ENCODE measurements around the gene DGCR2. TPM values are rescaled to one million over a fixed set of nuclear protein-coding genes. Genes with fewer than 3 reads are reported as not detected.

Gene DGCR2
- total and polyA plus RNA-seq, 10 donors = 9.5 to 60.7 (median 49.3) TPM

DNA sequence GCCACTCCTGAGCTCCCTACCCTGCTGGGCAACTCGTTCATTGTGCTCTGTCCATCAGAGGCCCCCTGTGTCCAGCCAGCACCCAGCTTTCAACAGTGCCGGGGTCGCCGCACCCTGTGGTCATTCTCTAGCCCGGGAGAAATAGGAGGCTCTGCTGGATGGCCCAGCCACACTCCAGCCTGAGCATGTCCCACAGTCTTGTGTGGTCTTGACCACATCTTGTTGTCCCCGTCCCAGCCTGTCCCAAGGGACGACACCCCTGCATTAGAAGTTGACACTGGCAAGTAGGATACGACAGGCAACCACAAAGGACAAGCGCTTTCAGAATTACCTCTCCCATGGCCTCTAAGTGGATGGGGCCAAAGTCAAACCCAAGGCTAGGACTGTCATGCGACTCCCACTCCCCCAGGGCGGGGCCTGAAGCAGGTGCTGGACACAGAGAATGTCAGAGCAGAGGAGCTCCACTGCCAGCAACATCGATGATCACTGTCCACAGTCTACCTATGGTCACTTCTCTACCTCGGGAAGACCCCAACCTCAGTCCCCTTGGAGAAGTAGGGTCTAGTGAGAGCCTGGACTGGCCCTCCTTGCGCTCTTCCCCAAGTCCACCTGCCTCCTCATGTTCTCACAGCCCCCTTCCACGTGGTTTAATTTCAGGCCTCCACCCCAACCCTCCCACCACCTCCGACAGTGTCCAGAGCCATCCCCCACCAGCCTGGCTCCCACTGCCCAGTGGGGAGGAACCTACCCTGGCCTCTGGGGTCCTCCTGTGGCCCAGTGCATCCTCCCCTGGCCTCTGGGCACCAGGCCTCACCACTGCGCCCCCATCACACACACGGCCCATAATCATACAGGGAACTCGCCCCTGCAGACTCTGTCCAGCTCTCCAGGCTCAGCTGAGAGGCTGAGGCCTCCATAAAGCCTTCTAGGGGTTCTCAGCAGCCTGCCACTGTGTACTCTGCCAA, 4.4 kb upstream of the DGCR2 start:
- Histone ChIP-seq H3K4me3 (no peak overlapping the region), H3K27ac (no peak overlapping the region), H3K9me3 (no peaks in the 10 kb centered on the region), H3K36me3 (peaks cover 0 to 12% (median under 1%) of the 10 kb centered on the region in 6 donors), H3K27me3 (replicated peaks in 1 of 7) (no peaks in the 10 kb centered on the region), H3K4me1 (peaks cover 0 to 12% (median 9%) of the 10 kb centered on the region in 6 donors)
- TF ChIP-seq POLR2A (IDR thresholded peaks at IDR 0.05) = no peak
- TF ChIP-seq POLR2AphosphoS5 (IDR thresholded peaks at IDR 0.05) = no peak
- TF ChIP-seq, protein P1, sequence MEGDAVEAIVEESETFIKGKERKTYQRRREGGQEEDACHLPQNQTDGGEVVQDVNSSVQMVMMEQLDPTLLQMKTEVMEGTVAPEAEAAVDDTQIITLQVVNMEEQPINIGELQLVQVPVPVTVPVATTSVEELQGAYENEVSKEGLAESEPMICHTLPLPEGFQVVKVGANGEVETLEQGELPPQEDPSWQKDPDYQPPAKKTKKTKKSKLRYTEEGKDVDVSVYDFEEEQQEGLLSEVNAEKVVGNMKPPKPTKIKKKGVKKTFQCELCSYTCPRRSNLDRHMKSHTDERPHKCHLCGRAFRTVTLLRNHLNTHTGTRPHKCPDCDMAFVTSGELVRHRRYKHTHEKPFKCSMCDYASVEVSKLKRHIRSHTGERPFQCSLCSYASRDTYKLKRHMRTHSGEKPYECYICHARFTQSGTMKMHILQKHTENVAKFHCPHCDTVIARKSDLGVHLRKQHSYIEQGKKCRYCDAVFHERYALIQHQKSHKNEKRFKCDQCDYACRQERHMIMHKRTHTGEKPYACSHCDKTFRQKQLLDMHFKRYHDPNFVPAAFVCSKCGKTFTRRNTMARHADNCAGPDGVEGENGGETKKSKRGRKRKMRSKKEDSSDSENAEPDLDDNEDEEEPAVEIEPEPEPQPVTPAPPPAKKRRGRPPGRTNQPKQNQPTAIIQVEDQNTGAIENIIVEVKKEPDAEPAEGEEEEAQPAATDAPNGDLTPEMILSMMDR (IDR thresholded peaks at IDR 0.05 in 8 of 11, conservative IDR thresholded peaks at IDR 0.05 in 3 of 11) = no peak
- DNase-seq = no peak
- intact Hi-C loops (cut with DNase I; ENCODE audit: low total_unique reads) = no loop called here
- WGBS, 5 donors = 83 to 92% (median 92%) methylated on average over 11 to 19 of the region's 19 CpGs

DNA sequence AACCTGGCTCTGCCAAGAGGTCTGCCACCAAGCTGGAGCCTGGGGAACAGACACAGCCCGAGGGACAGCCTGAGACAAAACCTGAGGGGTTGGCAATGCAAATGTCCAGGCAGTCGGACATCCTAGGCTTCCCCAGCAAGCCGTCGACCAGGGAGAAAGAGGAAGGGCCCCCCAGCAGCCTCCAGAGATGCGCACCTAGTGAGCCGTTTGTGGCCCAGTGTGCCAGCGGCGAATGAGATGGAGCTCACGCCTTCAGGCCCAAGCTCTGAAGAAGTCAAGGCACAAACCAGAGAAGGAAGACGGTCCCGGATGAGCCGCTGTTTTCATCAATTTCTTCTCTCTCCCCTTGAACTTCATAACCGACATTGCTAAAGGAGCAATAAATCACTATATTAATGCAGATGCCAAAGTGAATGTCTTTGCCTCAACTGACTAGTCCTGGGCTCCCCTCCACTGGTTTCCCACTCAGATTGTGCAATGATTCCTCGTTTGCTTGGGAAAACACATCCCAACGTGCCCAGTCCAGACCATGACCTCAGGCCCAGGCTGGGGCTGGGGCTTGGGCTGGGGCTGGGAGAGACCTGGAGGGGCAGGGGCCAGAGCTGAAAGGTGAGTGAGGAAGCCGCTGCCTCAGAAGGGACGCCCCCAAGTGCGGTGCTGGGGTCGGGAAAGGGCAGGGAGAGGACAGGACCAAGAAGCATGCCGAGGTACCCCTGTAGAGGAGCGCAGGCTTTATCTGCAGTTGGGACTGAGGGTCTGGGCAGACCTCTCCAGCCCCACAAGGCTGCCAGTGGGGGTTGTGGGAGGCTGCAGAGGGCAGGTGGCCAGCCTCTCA, 3.5 kb upstream of the DGCR2 start:
- TF ChIP-seq POLR2A (IDR thresholded peaks at IDR 0.05) (no peak), POLR2AphosphoS5 (IDR thresholded peaks at IDR 0.05) (no peak)
- TF ChIP-seq, protein P1 (IDR thresholded peaks at IDR 0.05 in 8 of 11, conservative IDR thresholded peaks at IDR 0.05 in 3 of 11) = no peak
- intact Hi-C loops (cut with DNase I; ENCODE audit: low total_unique reads) = no loop called here
- no peaks in the 10 kb centered on the region for H3K27me3 ChIP-seq (replicated peaks in 1 of 7)
- no peak overlapping the region for H3K4me3 ChIP-seq
- peak; percentile 62 for DNase-seq
- no peak overlapping the region for H3K27ac ChIP-seq
- no peaks in the 10 kb centered on the region for H3K9me3 ChIP-seq
- WGBS, 5 donors = 79 to 89% (median 84%) methylated on average over 21 of the region's 21 CpGs
- peaks cover 6 to 21% (median 17%) of the 10 kb centered on the region in 6 donors for H3K4me1 ChIP-seq
- peaks cover 0 to 4% (median 0%) of the 10 kb centered on the region in 6 donors for H3K36me3 ChIP-seq

DNA sequence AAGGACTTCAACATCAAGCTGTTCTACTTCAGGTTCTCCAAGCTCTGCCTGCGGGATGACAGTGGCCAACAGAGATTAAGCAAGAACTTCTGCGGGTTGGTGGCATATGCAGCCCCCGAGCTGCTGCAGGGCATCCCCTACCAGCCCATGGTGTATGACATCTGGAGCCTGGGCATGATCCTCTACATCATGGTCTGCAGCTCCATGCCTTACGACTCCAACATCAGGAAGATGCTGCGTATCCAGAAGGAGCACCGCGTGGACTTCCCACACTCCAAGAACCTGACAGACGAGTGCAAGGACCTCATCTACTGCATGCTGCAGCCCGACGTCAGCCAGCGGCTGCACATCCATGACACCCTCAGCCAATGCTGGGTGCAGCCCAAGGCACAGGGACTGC, 2.8 kb upstream of the DGCR2 start:
- no peak overlapping the region for H3K4me3 ChIP-seq
- peak; percentile 49 for DNase-seq
- no peaks in the 10 kb centered on the region for H3K27me3 ChIP-seq (replicated peaks in 1 of 7)
- TF ChIP-seq, protein P1 (IDR thresholded peaks at IDR 0.05 in 8 of 11, conservative IDR thresholded peaks at IDR 0.05 in 3 of 11) = no peak
- TF ChIP-seq POLR2AphosphoS5 (IDR thresholded peaks at IDR 0.05) (no peak), POLR2A (IDR thresholded peaks at IDR 0.05) (no peak)
- H3K27ac ChIP-seq = no peak overlapping the region
- WGBS, 5 donors = 92 to 96% (median 94%) methylated on average over 4 to 11 of the region's 11 CpGs
- peaks cover 0 to 4% (median 0%) of the 10 kb centered on the region in 6 donors for H3K36me3 ChIP-seq
- intact Hi-C loops (cut with DNase I; ENCODE audit: low total_unique reads) = no loop called here
- no peaks in the 10 kb centered on the region for H3K9me3 ChIP-seq
- peaks cover 13 to 28% (median 24%) of the 10 kb centered on the region in 6 donors for H3K4me1 ChIP-seq

Measured in spleen (tissue), 11 donors.